ENCODE measurements around the gene AMOTL2.

GRCh38 chr3:134363381-134363755, 10.9 kb downstream of the AMOTL2 start:
- TF ChIP-seq CTCF (IDR thresholded peaks at IDR 0.05) (no peak), POLR2A (IDR thresholded peaks at IDR 0.05) (no peak)
